Smooth muscle cell (in vitro differentiated cells): ENCODE data around the gene TEPSIN. TPM values are rescaled to one million over a fixed set of nuclear protein-coding genes. Genes with fewer than 3 reads are reported as not detected.

ENCODE experiments used
- DNase-seq: peaks from one replicate; lab custom pipeline; 2025; ENCODE audit not compliant: unreplicated experiment; lab: John Stamatoyannopoulos, UW
- H2AFZ ChIP-seq: fragments of 200-600 bp; sonication (generic); 2 replicates; pipeline ENCODE4 v1.6.0; 2016; ENCODE audit warnings: antibody characterized with exemption, low read depth, mild to moderate bottlenecking
- H3F3A ChIP-seq: fragments of 200-600 bp; sonication (generic); 2 replicates; pipeline ENCODE4 v1.6.0; 2017; ENCODE audit warnings: antibody characterized with exemption, low read depth
- H3K27ac ChIP-seq: fragments of 200-600 bp; sonication (generic); 2 replicates; pipeline ENCODE4 v1.5.1; 2016; ENCODE audit warnings: low read depth, mild to moderate bottlenecking
- H3K27me3 ChIP-seq: fragments of 200-600 bp; sonication (generic); 2 replicates; pipeline ENCODE4 v1.6.1; 2016; ENCODE audit warnings: low read depth, mild to moderate bottlenecking
- H3K36me3 ChIP-seq: fragments of 200-600 bp; sonication (generic); 2 replicates; pipeline ENCODE4 v1.5.1; 2016; ENCODE audit warnings: low read depth
- H3K4me1 ChIP-seq: fragments of 200-600 bp; sonication (generic); 2 replicates; pipeline ENCODE4 v1.5.1; 2016; ENCODE audit warnings: low read depth
- H3K4me2 ChIP-seq: fragments of 200-600 bp; sonication (generic); 2 replicates; pipeline ENCODE4 v1.6.0; 2016; ENCODE audit warnings: mild to moderate bottlenecking
- H3K4me3 ChIP-seq: fragments of 200-600 bp; sonication (generic); 2 replicates; pipeline ENCODE4 v1.5.1; 2016; ENCODE audit warnings: mild to moderate bottlenecking
- H3K79me2 ChIP-seq: fragments of 200-600 bp; sonication (generic); 2 replicates; pipeline ENCODE4 v1.6.0; 2016; ENCODE audit warnings: low read depth, mild to moderate bottlenecking
- H3K9ac ChIP-seq: fragments of 200-600 bp; sonication (generic); 2 replicates; pipeline ENCODE4 v1.6.0; 2016; ENCODE audit warnings: low read depth
- H3K9me3 ChIP-seq: fragments of 200-600 bp; sonication (generic); replicated peaks from 2 replicates; pipeline ENCODE4 v1.5.1; 2016; ENCODE audit warnings: low read depth
- H4K20me1 ChIP-seq: fragments of 200-600 bp; sonication (generic); 2 replicates; pipeline ENCODE4 v1.6.0; 2016; ENCODE audit warnings: low read depth
- CTCF ChIP-seq: fragments of 200-600 bp; sonication (generic); IDR thresholded peaks from 2 replicates; pipeline ENCODE4 v1.5.1; 2017; ENCODE audit warnings: borderline replicate concordance, mild to moderate bottlenecking, antibody characterized with exemption; ENCODE audit not compliant: insufficient read depth, poor library complexity, severe bottlenecking
- WGBS: methylation state at CpG from one replicate; pipeline ENCODE4 v1.1.7; 2016; ENCODE audit warnings: low lambda C conversion rate; 5-methylcytosine and 5-hydroxymethylcytosine counted together
- polyA plus RNA-seq: library from polyadenylated mRNA; unstranded; fragments of >200 nt; fragmentation: Nextera tagmentation; extraction: Ambion mirVana; gene quantifications from 2 replicates; pipeline ENCODE4 v1.2.1, GENCODE V29; 2016
- total RNA-seq: library from RNA; depleted of rRNA; stranded (reverse); fragments of >200 nt; gene quantifications from 2 replicates; pipeline ENCODE4 v1.2.3, GENCODE V29; 2014

Gene TEPSIN
- total and polyA plus RNA-seq, 2 experiments from 2014 or later: 9.8 to 18.6 TPM

- Histone ChIP-seq H3K4me3 (no peak overlapping the region), H3K27me3 (no peaks in the 10 kb centered on the region)
- 96% methylated on average over 10 of the region's 10 CpGs for WGBS
Measured at GRCh38 chr17:81202318-81202717, 36.5 kb downstream of the TEPSIN start.

GRCh38 chr17:81200695-81201580 lies 37.9 kb downstream of the TEPSIN start:
- Histone ChIP-seq H4K20me1 (no peaks in the 10 kb centered on the region), H3K27me3 (no peaks in the 10 kb centered on the region), H3K4me1 (no peaks in the 10 kb centered on the region), H2AFZ (no peak overlapping the region), H3K27ac (no peak overlapping the region), H3K79me2 (no peaks in the 10 kb centered on the region), H3F3A (no peaks in the 10 kb centered on the region), H3K9me3 (no peaks in the 10 kb centered on the region), H3K9ac (no peak overlapping the region), H3K4me3 (no peak overlapping the region), H3K36me3 (no peaks in the 10 kb centered on the region), H3K4me2 (no peak overlapping the region)
- peak; percentile 40 for TF ChIP-seq CTCF
- WGBS: 84% methylated on average over 27 of the region's 27 CpGs
- no peak for DNase-seq

More at GRCh38 chr17:81202318-81202717, 36.5 kb downstream of the TEPSIN start:
- no peaks in the 10 kb centered on the region for H3K4me1 ChIP-seq
- H4K20me1 ChIP-seq: no peaks in the 10 kb centered on the region
- no peak for TF ChIP-seq CTCF
- no peaks in the 10 kb centered on the region for H3K9me3 ChIP-seq
- no peak overlapping the region for H2AFZ ChIP-seq
- no peaks in the 10 kb centered on the region for H3F3A ChIP-seq
- H3K36me3 ChIP-seq: no peaks in the 10 kb centered on the region
- no peak overlapping the region for H3K27ac ChIP-seq
- H3K4me2 ChIP-seq: no peak overlapping the region
- no peak overlapping the region for H3K9ac ChIP-seq
- no peaks in the 10 kb centered on the region for H3K79me2 ChIP-seq
- DNase-seq: no peak

- TF ChIP-seq CTCF: no peak
- Histone ChIP-seq H2AFZ (no peak overlapping the region), H3K9me3 (no peaks in the 10 kb centered on the region), H3K9ac (no peak overlapping the region), H3K27me3 (no peaks in the 10 kb centered on the region), H3K4me2 (no peak overlapping the region), H3K4me3 (no peak overlapping the region), H3K36me3 (no peaks in the 10 kb centered on the region), H3K4me1 (no peaks in the 10 kb centered on the region), H3K79me2 (no peaks in the 10 kb centered on the region), H3K27ac (no peak overlapping the region), H4K20me1 (no peaks in the 10 kb centered on the region), H3F3A (no peaks in the 10 kb centered on the region)
- DNase-seq: no peak
- WGBS: 98% methylated on average over 17 of the region's 18 CpGs
Measured at GRCh38 chr17:81200201-81200600, 38.7 kb downstream of the TEPSIN start.

- no peak for DNase-seq
- Histone ChIP-seq H3K4me1 (no peaks in the 10 kb centered on the region), H3F3A (no peaks in the 10 kb centered on the region), H3K4me2 (no peak overlapping the region), H3K27me3 (no peaks in the 10 kb centered on the region), H2AFZ (no peak overlapping the region), H4K20me1 (no peaks in the 10 kb centered on the region), H3K4me3 (no peak overlapping the region), H3K9ac (no peak overlapping the region), H3K9me3 (no peaks in the 10 kb centered on the region), H3K79me2 (no peaks in the 10 kb centered on the region), H3K27ac (no peak overlapping the region), H3K36me3 (no peaks in the 10 kb centered on the region)
- TF ChIP-seq CTCF: no peak
- 94% methylated on average over 17 of the region's 18 CpGs for WGBS
Measured at GRCh38 chr17:81199482-81199830, 39.4 kb downstream of the TEPSIN start.
